Medulla oblongata (tissue), 1 donor: ENCODE measurements around the gene LRRC51.
A peak's percentile ranks its signal among the peaks of the same experiment; 100 is the strongest.

ENCODE experiments used
- DNase-seq: peaks from one replicate; pipeline ENCODE4 v3.0.0-alpha.2; 2015; ENCODE audit errors: extremely low spot score

LRRC51 gene

DNA sequence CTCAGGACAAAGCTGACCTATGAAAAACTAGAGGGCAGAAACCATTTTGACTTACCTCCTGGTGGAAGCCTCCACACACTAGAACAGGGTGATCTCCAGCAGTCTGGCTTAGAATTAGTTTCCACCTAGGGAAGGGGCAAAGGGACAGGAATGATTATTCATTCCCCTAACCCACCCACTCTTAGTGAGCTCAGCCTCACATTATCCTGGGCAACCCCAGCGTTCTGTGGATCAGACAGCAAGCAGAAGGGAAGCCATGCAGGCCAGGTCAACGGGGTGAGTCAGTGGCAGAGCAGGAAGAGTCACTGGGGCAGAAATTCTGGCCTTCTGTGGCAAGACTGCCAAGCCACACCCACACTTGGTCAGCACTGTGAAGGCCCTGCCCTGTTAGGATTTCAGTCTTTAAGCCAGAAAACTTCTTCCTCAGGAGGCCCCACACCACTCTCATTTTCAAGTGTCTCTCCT, 10.8 kb upstream of the LRRC51 start:
- peak; percentile 80 for DNase-seq

DNA sequence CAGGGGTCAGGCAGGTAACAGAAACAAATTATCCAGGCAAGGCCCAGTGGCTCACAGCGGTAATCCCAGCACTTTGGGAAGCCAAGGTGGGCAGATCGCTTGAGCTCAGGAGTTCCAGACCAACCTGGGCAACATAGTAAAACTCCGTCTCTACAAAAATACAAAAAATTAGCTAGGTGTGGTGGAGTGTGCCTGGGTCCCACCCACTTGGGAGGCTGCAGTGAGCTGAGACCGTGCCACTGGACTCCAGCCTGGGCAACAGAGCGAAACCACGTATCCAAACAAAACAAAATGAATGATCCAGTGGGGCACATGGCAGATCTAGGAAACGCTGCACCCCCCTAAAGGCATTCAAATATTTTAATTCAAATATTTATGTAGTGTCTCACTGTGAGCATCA, 10.2 kb upstream of the LRRC51 start:
- DNase-seq, result no peak

DNA sequence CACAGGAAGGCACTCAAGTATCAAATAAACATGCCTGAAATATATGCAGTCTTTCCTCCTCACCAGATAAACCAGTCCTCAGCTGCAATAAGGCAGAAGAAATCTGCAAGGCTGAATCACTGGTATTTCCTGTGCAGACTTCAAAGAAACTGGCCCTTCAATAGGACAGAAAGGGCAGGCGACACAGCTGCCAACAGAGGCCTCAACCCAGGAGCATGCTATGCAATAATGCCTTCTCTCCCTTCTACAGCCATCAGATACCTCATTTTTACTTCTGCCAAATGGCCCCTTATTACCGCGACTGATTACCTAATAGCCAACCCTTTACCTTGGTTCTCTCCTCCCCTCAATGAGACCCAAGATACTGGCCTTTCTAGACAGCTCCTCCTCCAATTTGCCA, 8.3 kb upstream of the LRRC51 start:
- no peak for DNase-seq

DNA sequence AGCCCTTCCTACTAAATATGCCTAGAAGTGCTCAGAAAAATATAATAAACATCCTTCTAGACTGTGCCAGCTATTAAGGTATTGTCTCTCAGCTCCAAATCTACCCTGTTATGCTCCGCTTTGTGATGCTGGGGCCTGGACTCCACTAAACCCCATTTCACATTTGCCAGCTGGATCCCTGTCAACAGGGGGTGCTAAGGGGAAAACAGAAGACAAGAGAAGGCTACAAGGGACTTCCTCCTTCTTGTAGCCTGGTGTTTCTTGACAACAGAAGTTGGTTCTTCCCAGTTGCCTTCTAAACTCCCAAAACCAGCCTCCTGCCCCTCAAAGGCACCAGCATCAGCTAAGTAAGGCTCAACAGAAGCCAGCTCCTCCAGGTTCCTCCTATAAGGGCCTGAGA, 5.5 kb upstream of the LRRC51 start:
- DNase-seq, result peak; percentile 63

DNA sequence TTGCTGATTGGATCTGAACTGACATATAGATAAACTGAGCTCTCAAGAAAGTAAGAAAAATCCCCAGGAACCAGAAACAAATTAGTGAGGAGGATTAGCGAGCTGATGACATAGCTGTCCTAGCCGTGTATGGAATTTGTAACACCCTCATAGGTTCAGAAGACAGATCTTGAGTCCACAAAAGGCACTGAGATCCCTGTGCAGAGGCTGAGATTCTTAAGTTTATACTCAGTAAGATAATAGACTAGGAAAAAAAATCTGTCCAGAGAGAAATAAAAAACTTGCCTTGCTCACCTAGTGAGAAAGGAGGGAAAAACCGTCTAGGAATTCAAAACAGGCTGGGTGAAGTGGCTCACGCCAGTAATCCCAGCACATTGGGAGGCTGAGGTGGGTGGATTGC, 4.9 kb upstream of the LRRC51 start:
- DNase-seq, result no peak

DNA sequence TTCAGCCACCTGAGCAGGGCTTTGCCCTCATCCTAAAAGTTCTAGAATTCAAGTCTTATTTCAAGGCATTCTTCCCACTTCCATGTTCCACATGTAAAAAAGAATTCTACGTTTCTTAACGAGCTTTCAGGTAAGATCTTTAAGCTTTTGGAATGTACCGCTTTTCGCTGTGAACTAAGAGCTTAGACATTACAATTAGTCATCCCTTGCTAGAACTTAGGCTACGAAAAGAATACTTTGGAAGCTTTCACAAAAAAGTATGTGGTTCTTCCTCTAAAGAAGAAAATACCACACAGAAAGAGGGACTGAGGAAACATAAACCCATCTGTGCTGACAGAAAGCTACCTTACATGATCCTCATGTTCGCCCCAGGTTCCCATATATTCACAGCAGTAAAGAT, 2.2 kb upstream of the LRRC51 start:
- no peak for DNase-seq

DNA sequence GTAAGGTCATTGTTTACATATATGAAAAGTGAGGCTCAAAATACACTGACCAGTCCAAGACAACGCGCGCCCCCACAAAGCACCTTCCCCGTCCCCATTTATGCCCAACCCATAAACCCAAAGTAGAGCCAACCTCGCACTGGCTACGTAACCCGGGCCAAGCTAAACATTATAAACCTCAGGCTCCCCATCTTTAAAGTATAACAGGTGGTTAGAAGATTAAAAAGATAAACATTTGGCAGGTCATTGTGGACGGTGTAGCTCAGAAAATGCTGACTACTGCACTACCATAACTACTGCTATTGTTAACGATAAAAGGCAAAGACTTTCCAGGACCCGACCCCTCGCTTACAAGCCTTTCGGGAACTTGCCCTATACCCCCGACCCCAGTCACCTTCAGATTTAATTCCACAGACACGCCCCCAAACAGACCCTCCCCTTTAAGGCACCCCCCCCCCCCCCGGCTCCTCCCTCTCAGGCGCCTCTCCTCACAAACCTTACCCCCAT, 778 bp upstream of the LRRC51 start:
- DNase-seq, result no peak

DNA sequence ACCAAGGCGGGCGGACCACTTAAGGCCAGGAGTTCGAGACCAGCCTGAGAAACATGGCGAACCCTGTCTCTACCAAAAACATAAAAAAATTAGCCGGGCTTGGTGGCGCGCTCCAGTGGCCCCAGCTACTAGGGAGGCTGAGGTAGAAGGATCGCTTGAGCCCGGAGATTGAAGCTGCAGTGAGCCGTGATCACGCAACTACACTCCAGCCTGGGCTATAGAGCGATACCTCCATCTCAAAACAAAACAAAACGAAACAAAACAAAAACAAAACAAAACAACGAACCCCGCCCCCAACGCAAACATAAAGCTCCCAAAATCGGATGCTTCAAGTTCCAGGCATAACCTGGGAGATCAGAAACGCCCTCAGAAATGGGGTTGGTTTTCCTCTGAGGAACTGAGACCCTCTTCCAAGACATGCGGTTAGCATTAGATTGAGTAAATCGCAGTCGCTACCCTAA, 564 bp downstream of the LRRC51 start:
- DNase-seq, result no peak

DNA sequence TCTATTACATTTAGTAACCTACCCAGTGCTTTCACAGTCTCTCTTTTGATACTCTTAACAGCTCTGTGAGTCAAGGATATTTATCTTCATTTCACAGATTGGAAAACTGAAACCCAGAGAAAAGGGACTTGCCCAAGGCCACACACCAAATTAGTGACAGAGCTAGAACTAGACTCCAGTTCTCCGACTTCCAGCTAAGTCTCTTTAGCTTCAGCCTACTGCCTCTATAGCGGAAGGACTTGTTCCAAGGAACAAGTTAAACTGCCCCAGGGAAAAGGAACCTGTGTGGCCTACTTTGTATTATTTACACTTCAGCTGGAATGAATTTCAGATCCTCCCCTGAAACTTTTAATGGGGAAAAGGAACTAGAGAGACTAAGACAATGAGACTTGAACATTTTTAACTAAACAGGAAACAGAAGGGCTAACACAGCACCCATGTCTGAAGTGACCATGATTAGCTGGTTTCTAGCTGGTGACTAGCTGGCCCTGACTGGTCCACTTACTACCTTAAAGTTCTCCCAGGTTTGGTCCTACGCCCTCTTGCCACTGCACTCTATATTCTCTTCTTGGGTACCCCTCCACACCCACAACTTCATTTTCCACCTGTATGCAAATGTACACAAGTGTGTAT, 1.3 kb downstream of the LRRC51 start:
- no peak for DNase-seq

DNA sequence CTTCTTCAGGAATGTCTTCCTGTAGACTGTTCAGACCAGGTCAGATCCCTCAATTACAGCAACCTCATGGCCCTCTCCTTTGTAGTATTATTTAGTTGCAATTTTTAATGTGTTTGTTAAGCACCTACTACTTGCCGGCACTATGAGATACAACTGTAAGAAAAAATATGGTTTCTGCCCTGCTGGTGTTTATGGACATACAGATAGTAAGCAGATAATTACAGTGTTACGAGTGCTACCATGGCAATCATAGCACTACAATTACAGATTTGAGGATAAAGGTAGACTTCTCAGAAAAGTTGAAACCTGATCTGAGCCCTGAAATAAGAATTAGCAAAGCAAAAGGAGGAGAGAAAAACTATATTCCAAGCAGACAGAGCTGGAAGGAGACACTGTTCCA, 2.8 kb downstream of the LRRC51 start:
- DNase-seq, result no peak

DNA sequence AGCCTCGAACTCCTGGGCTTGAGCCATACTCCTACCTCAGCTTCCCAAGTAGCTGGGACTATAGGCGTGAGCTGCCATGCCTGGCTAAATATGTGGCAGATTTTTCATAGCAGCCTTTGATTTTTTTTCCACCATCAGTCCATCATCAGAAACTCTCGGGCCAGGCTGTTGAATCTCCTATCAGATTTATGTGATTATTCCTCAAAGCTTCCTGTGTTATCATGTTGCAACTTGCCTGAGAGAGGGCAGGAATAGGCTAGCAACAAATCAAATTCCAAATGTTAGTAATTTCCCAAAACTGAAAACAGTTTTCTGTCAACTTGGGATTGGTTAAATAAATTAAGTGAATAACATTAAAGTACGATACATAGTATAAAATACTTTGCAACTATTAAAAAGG, 3.4 kb downstream of the LRRC51 start:
- DNase-seq, result no peak

DNA sequence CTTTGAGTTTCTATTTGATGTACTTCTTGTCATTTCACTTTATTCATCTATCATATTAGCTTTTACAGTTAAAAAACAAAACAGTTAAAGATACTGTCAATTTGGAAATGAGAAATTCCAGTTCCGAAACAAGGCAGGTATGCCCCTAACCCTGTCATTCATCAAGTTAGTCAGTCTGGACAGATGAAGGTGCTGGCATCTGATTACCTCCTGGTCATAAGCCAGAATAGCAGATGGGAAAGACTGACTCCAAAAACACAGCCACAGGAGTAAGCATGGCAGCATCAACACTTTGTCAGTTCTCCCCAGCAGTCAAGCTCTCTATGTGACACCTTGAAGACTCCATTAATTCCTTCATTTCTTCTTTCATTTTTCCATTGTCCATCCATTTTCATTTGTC, 4.3 kb downstream of the LRRC51 start:
- no peak for DNase-seq

DNA sequence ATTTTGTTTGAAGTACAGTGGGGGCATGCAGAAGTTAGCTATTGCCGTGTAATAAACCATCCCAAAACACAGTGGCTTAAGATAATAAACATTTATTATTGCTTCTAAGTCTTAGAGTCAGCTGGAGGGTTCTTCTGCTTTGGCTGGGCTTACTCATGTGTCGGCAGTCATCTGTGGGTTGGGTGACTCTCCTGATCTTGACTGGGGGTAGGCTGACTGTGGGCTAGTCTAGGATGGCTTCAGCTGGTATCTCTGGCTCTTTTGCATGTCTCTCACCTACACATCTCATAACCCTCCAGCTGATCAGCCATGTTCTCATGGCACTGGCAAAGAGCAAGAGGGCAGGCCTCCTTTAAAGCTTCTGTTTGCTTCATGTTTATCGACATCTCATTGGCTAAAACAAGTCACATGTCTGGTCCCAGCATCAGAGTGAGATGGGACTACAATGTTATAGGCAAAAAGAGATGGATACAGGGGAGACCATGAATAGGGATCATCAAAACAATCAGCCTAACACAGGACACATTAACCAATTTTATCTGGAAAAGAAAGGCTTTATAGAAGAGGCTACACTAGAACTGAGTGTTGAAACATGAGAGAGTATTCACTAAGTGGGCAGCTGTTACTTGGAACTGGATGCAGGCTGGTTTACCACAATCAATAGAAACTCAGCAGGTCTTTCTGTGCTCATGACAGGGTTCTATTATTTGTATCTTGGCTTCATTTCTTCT, 5.1 kb downstream of the LRRC51 start:
- DNase-seq, result peak; percentile 91

DNA sequence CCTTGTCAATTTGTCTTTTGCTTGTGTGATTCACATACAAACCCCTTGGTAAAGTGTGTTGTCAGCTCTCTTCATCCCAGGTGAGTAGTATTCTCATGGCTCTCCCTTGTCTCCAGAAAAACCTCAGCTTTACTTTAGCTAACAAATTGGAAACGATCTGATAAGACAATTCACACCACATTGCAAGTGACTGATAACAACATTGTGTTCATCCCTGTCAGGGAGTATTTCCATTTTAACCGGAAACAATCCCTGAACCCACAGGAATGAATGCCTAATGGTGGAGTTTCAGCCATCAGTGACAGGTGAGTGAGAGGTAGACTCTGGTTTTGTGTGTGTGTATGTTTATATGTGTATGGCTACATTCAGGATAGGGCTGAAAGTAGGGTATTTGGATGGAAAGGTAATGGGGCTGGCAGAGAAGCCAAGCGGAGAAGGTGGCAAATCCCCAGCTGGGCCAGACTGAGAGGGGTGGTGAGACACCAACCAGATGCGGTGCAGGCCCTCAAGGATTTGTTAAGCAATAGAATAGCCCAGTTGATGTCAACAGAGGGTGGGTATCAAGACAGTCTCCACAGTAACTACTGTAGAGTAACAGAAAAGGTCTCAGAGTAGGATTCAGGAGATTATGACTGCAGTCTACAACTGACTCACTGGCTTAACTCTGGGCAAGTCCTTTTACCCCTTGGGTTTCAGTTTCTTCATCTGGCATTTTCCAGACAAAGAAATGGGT, 7.6 kb downstream of the LRRC51 start:
- DNase-seq, result no peak

DNA sequence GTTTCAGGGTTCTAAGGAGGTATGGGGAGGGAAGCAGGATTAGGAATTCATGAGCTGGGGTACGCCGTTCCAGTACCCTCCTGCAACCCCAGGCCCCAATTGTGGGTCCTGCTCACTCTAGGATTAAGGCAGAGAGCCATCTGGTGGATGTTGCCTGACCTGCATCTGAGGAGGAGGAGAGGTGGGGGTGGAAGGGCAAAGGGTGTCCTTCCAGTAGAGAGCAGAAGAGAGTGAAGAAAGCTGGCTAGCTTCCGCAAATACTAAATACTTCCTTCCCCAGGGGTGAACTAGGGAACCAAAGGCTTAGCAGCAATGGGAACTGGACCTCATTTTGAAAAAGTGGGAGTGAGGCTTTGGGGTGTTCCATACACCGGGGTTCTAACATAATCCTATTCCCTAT, 10.6 kb downstream of the LRRC51 start:
- DNase-seq, result peak; percentile 93

DNA sequence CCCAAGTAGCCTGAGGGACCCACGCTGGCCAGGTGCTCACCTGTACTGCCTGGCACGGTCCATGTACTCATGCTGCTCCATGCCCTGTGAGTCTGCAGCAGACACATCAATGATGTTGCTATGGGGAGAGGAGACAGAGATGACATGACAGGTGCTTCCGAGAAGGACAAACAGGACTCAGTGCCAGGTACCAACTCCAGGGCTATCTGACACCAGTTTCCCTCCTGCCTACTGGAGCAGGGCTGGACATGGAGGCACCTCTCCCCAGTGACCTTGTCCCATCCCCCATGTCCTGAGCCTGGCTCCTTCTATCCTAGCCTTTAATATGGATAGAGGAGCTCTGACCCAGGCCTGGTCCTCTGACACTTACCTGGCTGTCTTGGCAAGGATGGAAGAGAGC, 18.1 kb downstream of the LRRC51 start:
- DNase-seq, result no peak

DNA sequence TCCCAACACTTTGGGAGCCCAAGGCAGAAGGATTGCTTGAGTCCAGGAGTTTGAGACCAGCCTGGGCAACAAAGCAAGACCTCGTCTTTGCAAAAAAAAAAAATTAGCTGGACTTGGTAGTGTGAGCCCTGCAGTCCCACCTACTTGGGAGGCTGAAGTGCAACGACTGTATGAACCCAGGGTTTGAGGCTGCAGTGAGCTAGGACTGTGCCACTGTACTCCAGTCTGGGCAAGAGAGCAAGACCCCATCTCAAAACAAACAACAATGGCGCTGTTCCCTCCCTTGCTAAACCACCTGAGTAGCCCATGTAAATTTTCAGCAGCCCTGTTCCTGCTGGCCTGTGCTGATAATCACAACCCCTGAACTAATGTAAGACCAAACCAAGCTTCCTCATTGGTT, 19.4 kb downstream of the LRRC51 start:
- DNase-seq, result no peak

DNA sequence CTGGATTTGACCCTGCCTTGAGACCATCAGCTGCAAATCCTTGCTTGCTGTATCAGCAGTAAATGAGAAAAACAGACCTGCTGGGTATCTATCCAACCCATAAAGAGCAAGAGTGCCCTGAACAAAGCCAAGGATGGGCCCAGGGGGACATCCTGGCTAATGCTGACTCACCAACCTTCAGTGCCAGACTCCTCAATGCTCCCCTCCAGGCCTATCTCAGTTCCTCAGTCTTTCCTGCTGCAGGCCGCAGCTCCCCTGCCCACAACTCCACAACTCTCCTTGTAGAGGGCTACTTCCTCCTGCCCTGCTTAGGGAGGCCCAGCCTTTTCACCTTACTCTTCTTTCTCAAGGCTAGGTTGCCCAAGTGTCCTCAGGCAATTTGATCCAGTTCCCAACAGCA, 19.8 kb downstream of the LRRC51 start:
- no peak for DNase-seq

DNA sequence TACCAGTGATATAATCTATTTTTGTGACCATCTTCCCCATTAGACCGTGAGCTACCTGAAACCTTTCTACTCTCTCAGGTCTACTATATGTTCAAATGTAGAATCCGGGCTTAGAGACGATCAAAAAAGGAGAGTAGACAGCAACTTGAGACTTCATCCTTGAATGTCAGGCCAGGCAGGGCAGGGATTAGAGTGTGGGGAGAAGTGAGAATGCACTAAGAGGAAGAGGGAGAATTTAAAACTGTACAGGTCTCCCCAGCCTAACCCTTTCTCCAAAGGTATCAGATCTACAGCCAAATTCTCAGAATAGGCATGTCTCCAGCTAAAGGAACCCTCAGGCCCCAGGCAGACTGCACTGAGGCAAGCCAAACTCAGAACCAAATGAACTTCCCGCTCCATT, 21.5 kb downstream of the LRRC51 start:
- DNase-seq, result no peak

DNA sequence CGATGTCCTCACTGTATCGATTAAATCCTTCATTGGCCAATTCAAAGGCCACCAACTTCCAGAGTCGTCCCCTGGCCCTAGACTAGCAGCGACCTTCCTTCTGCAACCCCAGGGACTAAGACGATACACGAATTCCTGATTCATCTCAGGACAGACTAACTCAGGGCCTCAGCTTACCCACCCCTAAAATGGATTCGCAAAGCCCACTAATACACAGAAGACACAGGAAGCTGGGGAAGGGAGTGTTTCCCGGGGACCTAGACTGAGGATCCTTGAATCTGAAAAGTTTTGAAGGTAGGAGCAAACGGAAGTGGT, 21.9 kb downstream of the LRRC51 start:
- no peak for DNase-seq

DNA sequence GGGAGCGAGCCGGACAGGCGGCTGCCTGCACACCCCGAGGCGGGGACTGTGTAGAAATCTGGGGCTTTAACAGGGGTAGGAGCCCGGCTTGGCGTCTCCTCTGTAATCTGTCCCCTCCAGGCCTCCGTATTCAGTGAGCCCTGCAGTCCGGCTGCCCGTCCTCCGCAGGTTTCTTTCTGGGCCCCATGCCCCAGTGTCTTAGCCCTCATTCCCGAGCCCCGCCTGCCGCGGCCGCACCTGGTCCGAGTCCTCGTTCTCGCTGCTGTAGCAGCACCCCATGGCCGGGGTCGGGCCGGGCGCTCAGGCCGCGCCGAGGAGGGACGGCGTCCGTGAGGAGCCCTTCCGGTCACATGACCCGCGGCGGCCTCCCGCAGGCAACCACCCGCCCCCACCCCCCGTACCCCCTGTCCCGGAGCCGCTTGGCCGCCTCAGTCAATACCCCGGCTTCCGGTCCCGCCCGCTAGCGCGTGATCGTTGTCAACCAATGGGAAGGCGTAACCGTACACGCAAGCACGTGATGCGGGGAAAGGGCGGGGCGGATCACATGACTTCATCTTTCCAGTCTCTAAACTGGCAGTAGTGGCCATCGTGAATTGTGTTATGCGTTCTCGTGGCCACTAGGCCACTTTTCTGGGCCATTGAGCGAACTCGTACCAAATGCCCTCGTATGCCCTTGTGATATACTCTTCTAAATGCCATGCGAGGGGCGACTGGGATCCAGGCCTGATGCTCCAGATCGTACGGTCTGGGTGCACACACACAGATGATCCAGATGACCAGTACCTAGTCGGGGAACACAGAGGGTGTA, 22.5 kb downstream of the LRRC51 start, which contains the start of gene LAMTOR1:
Gene LAMTOR1, minus strand, starts transcription at position 352 of the 808 bp plus-strand sequence. Its CDS starts 73 bp downstream, at position 279.
- peak; percentile 99 for DNase-seq

DNA sequence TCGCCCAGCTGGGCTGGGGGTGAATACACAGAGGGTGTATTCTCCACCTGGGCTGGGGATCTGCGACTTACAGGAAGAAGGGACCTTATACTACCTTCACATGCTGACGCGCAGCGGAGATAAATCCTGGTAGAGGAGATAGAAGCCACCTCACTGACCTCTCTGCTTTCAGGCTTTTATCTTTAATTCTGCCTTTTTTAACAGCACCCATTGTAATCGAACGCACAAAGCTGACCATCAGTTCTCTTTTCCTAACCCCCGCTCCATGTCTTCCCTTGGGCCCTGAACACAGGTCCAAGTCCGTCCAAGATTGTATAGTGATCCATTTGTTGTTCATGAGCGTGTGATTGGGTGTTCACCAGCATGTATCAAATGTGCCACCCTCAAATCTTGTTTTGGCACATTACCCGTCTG, 23.1 kb downstream of the LRRC51 start:
- DNase-seq, result no peak
